Measurements from ENCODE around the gene MRRF. TPM values are rescaled to one million over a fixed set of nuclear protein-coding genes. Genes with fewer than 3 reads are reported as not detected.

Gene MRRF
- total and polyA plus RNA-seq, 5 donors from 2014 or later: 13.9 to 24.9 (median 20.0) TPM

- Histone ChIP-seq H3K27me3 (ENCODE audit: control insufficient read depth, insufficient read depth, low read length) (no peaks in the 10 kb centered on the region), H3K4me3 (ENCODE audit: low read depth, low read length) (no peak overlapping the region), H3K9me3 (ENCODE audit: control insufficient read depth in 2 of 2, low read length in 2 of 2) (no peaks in the 10 kb centered on the region), H3K4me1 (ENCODE audit: control insufficient read depth, insufficient read depth, low read length, poor library complexity, severe bottlenecking) (no peaks in the 10 kb centered on the region), H3K36me3 (ENCODE audit: control insufficient read depth, insufficient read depth, low read length) (no peaks in the 10 kb centered on the region), H3K27ac (ENCODE audit: insufficient read depth, low read length, poor library complexity, severe bottlenecking) (no peak overlapping the region)
- H3K27ac Mint-ChIP-seq: no peak overlapping the region
- peaks cover 12% of the 10 kb centered on the region for H3K27me3 Mint-ChIP-seq
- peaks cover 0 to 2% (median 0%) of the 10 kb centered on the region in 7 donors for H3K9me3 Mint-ChIP-seq
- H3K36me3 Mint-ChIP-seq: no peaks in the 10 kb centered on the region
- no peaks in the 10 kb centered on the region for H3K4me1 Mint-ChIP-seq
- no peak overlapping the region for H3K4me3 Mint-ChIP-seq
- ATAC-seq (ENCODE audit: low read depth in 2 of 2) (no peak), DNase-seq (no peak)
Measured at GRCh38 chr9:122336866-122337555, 72.3 kb downstream of the MRRF start.

- no peaks in the 10 kb centered on the region for H3K27me3 ChIP-seq (ENCODE audit: control insufficient read depth, insufficient read depth, low read length)
- Mint-ChIP-seq H3K4me3 (no peak overlapping the region), H3K27me3 (peaks cover 12% of the 10 kb centered on the region), H3K4me1 (no peaks in the 10 kb centered on the region), H3K36me3 (no peaks in the 10 kb centered on the region), H3K9me3 (no peaks in the 10 kb centered on the region), H3K27ac (no peak overlapping the region)
- no peaks in the 10 kb centered on the region for H3K36me3 ChIP-seq (ENCODE audit: control insufficient read depth, insufficient read depth, low read length)
- no peak for ATAC-seq (ENCODE audit: low read depth in 2 of 2)
- H3K9me3 ChIP-seq (ENCODE audit: control insufficient read depth in 2 of 2, low read length in 2 of 2): no peaks in the 10 kb centered on the region
- no peaks in the 10 kb centered on the region for H3K4me1 ChIP-seq (ENCODE audit: control insufficient read depth, insufficient read depth, low read length, poor library complexity, severe bottlenecking)
- no peak for DNase-seq
- H3K27ac ChIP-seq (ENCODE audit: insufficient read depth, low read length, poor library complexity, severe bottlenecking): no peak overlapping the region
- no peak overlapping the region for H3K4me3 ChIP-seq (ENCODE audit: low read depth, low read length)
Measured at GRCh38 chr9:122337556-122337929, 72.9 kb downstream of the MRRF start.

- ATAC-seq (ENCODE audit: low read depth in 2 of 2): no peak
- Histone ChIP-seq H3K4me3 (ENCODE audit: low read depth, low read length) (no peak overlapping the region), H3K36me3 (ENCODE audit: control insufficient read depth, insufficient read depth, low read length) (no peaks in the 10 kb centered on the region), H3K9me3 (ENCODE audit: control insufficient read depth in 2 of 2, low read length in 2 of 2) (no peaks in the 10 kb centered on the region), H3K4me1 (ENCODE audit: control insufficient read depth, insufficient read depth, low read length, poor library complexity, severe bottlenecking) (no peaks in the 10 kb centered on the region), H3K27me3 (ENCODE audit: control insufficient read depth, insufficient read depth, low read length) (no peaks in the 10 kb centered on the region), H3K27ac (ENCODE audit: insufficient read depth, low read length, poor library complexity, severe bottlenecking) (no peak overlapping the region)
- peaks cover 16% of the 10 kb centered on the region for H3K27me3 Mint-ChIP-seq
- no peak overlapping the region for H3K27ac Mint-ChIP-seq
- H3K9me3 Mint-ChIP-seq: no peaks in the 10 kb centered on the region
- H3K4me3 Mint-ChIP-seq: no peak overlapping the region
- H3K36me3 Mint-ChIP-seq: no peaks in the 10 kb centered on the region
- H3K4me1 Mint-ChIP-seq: no peaks in the 10 kb centered on the region
- DNase-seq: no peak
Measured at GRCh38 chr9:122338536-122338935, 73.9 kb downstream of the MRRF start.

GRCh38 chr9:122338994-122339393 is 74.3 kb downstream of the MRRF start:
- H3K36me3 ChIP-seq (ENCODE audit: control insufficient read depth, insufficient read depth, low read length): no peaks in the 10 kb centered on the region
- no peak overlapping the region for H3K27ac Mint-ChIP-seq
- H3K27ac ChIP-seq (ENCODE audit: insufficient read depth, low read length, poor library complexity, severe bottlenecking): no peak overlapping the region
- no peaks in the 10 kb centered on the region for H3K27me3 ChIP-seq (ENCODE audit: control insufficient read depth, insufficient read depth, low read length)
- H3K9me3 ChIP-seq (ENCODE audit: control insufficient read depth in 2 of 2, low read length in 2 of 2): no peaks in the 10 kb centered on the region
- H3K36me3 Mint-ChIP-seq: no peaks in the 10 kb centered on the region
- peaks cover 16% of the 10 kb centered on the region for H3K27me3 Mint-ChIP-seq
- peaks cover 0 to 2% (median 0%) of the 10 kb centered on the region in 7 donors for H3K9me3 Mint-ChIP-seq
- ATAC-seq (ENCODE audit: low read depth in 2 of 2) (no peak), DNase-seq (no peak)
- no peak overlapping the region for H3K4me3 ChIP-seq (ENCODE audit: low read depth, low read length)
- H3K4me1 ChIP-seq (ENCODE audit: control insufficient read depth, insufficient read depth, low read length, poor library complexity, severe bottlenecking): no peaks in the 10 kb centered on the region
- no peak overlapping the region for H3K4me3 Mint-ChIP-seq
- H3K4me1 Mint-ChIP-seq: no peaks in the 10 kb centered on the region

GRCh38 chr9:122339579-122339978 is 74.9 kb downstream of the MRRF start:
- H3K4me1 Mint-ChIP-seq: no peaks in the 10 kb centered on the region
- no peaks in the 10 kb centered on the region for H3K27me3 ChIP-seq (ENCODE audit: control insufficient read depth, insufficient read depth, low read length)

GRCh38 chr9:122340161-122340560 is 75.5 kb downstream of the MRRF start:
- H3K36me3 Mint-ChIP-seq: no peaks in the 10 kb centered on the region
- DNase-seq: no peak
- Histone ChIP-seq H3K36me3 (ENCODE audit: control insufficient read depth, insufficient read depth, low read length) (no peaks in the 10 kb centered on the region), H3K4me3 (ENCODE audit: low read depth, low read length) (no peak overlapping the region), H3K27ac (ENCODE audit: insufficient read depth, low read length, poor library complexity, severe bottlenecking) (no peak overlapping the region), H3K27me3 (ENCODE audit: control insufficient read depth, insufficient read depth, low read length) (peaks cover under 1% of the 10 kb centered on the region), H3K4me1 (ENCODE audit: control insufficient read depth, insufficient read depth, low read length, poor library complexity, severe bottlenecking) (no peaks in the 10 kb centered on the region), H3K9me3 (ENCODE audit: control insufficient read depth in 2 of 2, low read length in 2 of 2) (no peaks in the 10 kb centered on the region)
- ATAC-seq (ENCODE audit: low read depth in 2 of 2): no peak
- peaks cover 19% of the 10 kb centered on the region for H3K27me3 Mint-ChIP-seq
- H3K4me3 Mint-ChIP-seq: no peak overlapping the region
- H3K27ac Mint-ChIP-seq: no peak overlapping the region
- peaks cover 0 to 2% (median 0%) of the 10 kb centered on the region in 7 donors for H3K9me3 Mint-ChIP-seq
- no peaks in the 10 kb centered on the region for H3K4me1 Mint-ChIP-seq

More at GRCh38 chr9:122339579-122339978, 74.9 kb downstream of the MRRF start:
- H3K9me3 Mint-ChIP-seq: peaks cover 0 to 2% (median 0%) of the 10 kb centered on the region in 7 donors
- Histone ChIP-seq H3K4me1 (ENCODE audit: control insufficient read depth, insufficient read depth, low read length, poor library complexity, severe bottlenecking) (no peaks in the 10 kb centered on the region), H3K36me3 (ENCODE audit: control insufficient read depth, insufficient read depth, low read length) (no peaks in the 10 kb centered on the region), H3K9me3 (ENCODE audit: control insufficient read depth in 2 of 2, low read length in 2 of 2) (no peaks in the 10 kb centered on the region), H3K27ac (ENCODE audit: insufficient read depth, low read length, poor library complexity, severe bottlenecking) (no peak overlapping the region), H3K4me3 (ENCODE audit: low read depth, low read length) (no peak overlapping the region)
- DNase-seq (no peak), ATAC-seq (ENCODE audit: low read depth in 2 of 2) (no peak)
- no peaks in the 10 kb centered on the region for H3K36me3 Mint-ChIP-seq
- no peak overlapping the region for H3K4me3 Mint-ChIP-seq
- no peak overlapping the region for H3K27ac Mint-ChIP-seq
- H3K27me3 Mint-ChIP-seq: peaks cover 16% of the 10 kb centered on the region

- H3K9me3 Mint-ChIP-seq: peaks cover 0 to 2% (median 0%) of the 10 kb centered on the region in 7 donors
- DNase-seq (no peak), ATAC-seq (ENCODE audit: low read depth in 2 of 2) (no peak)
- H3K9me3 ChIP-seq (ENCODE audit: control insufficient read depth in 2 of 2, low read length in 2 of 2): no peaks in the 10 kb centered on the region
- H3K36me3 Mint-ChIP-seq: no peaks in the 10 kb centered on the region
- H3K4me1 ChIP-seq (ENCODE audit: control insufficient read depth, insufficient read depth, low read length, poor library complexity, severe bottlenecking): peaks cover 7% of the 10 kb centered on the region
- H3K4me1 Mint-ChIP-seq: peaks cover 0 to 6% (median 2%) of the 10 kb centered on the region in 4 donors
- H3K27ac Mint-ChIP-seq: no peak overlapping the region
- H3K4me3 Mint-ChIP-seq: no peak overlapping the region
- H3K36me3 ChIP-seq (ENCODE audit: control insufficient read depth, insufficient read depth, low read length): no peaks in the 10 kb centered on the region
- H3K27ac ChIP-seq (ENCODE audit: insufficient read depth, low read length, poor library complexity, severe bottlenecking): no peak overlapping the region
- peaks cover 37% of the 10 kb centered on the region for H3K27me3 Mint-ChIP-seq
- H3K4me3 ChIP-seq (ENCODE audit: low read depth, low read length): no peak overlapping the region
- H3K27me3 ChIP-seq (ENCODE audit: control insufficient read depth, insufficient read depth, low read length): peaks cover 11% of the 10 kb centered on the region
Measured at GRCh38 chr9:122342323-122343050, 77.8 kb downstream of the MRRF start.

All from CD4-positive, CD25-positive, alpha-beta regulatory T cell (primary cell).